ENCODE data around the gene ETFA.

- TF ChIP-seq POLR2AphosphoS5 (IDR thresholded peaks at IDR 0.05), result no peak
- no peak for TF ChIP-seq POLR2A (IDR thresholded peaks at IDR 0.05)
- no peak for TF ChIP-seq CTCF (IDR thresholded peaks at IDR 0.05)
These were observed 117.3 kb downstream of the ETFA start for GRCh38 chr15:76193934-76194333.

Measured in prostate gland (tissue), 2 donors.